Activated CD4-positive, alpha-beta T cell treated with anti-CD3 and anti-CD28 coated beads, Interleukin-10, Interleukin-2, amounts not matched to agents 100 ng/mL and 50 ng/mL, durations not matched to agents 16 hours and 8 hours (primary cell): Measurements from ENCODE around the gene SBK2.

Source experiments
- DNase-seq: peaks from one replicate; pipeline ENCODE4 v3.0.0-alpha.2; 2020

Gene SBK2

GRCh38 chr19:55484593-55485438, 52.1 kb downstream of the SBK2 start, which contains the start of gene NAT14:
Gene NAT14, plus strand, starts transcription at chr19:55485188. Its CDS starts 521 bp downstream, at chr19:55485709.
- DNase-seq: peak; percentile 72

- DNase-seq: no peak
Observed at GRCh38 chr19:55483706-55484592, 53.0 kb downstream of the SBK2 start.

GRCh38 chr19:55482967-55483705, 53.8 kb downstream of the SBK2 start:
- DNase-seq: no peak

GRCh38 chr19:55482156-55482961, 54.6 kb downstream of the SBK2 start:
- no peak for DNase-seq

- DNase-seq: no peak
Observed at GRCh38 chr19:55481794-55482155, 55.2 kb downstream of the SBK2 start.

- DNase-seq: no peak
Observed at GRCh38 chr19:55481148-55481793, 55.7 kb downstream of the SBK2 start.

GRCh38 chr19:55479451-55480230, 57.3 kb downstream of the SBK2 start:
- DNase-seq: no peak

GRCh38 chr19:55479045-55479444, 57.9 kb downstream of the SBK2 start:
- DNase-seq: no peak
